ENCODE data around the gene EID2.

Gene EID2

DNA sequence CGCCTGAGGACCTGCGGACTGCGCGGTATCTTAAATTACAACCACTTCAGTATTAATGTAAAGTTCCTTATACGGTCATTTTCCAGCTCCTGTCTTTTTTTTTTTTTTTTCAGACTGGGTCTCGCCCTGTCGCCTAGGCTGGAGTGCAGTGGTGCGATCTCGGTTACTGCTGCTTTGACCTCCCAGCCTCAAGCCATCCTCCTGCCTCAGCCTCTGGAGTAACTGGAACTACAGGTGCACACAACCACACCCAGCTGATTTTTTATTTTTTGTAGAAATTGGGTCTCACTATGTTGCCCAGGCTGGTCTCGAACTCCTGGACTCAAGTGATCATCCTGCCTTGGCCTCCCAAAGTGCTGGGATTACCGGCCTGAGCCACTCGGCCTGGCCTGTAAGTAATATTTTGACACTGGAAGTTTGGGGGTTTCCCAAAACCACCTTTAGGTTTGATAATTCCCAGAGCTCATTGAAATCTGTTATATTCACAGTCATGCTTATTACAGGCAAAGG, 6.9 kb downstream of the EID2 start:
- no peak for DNase-seq

DNA sequence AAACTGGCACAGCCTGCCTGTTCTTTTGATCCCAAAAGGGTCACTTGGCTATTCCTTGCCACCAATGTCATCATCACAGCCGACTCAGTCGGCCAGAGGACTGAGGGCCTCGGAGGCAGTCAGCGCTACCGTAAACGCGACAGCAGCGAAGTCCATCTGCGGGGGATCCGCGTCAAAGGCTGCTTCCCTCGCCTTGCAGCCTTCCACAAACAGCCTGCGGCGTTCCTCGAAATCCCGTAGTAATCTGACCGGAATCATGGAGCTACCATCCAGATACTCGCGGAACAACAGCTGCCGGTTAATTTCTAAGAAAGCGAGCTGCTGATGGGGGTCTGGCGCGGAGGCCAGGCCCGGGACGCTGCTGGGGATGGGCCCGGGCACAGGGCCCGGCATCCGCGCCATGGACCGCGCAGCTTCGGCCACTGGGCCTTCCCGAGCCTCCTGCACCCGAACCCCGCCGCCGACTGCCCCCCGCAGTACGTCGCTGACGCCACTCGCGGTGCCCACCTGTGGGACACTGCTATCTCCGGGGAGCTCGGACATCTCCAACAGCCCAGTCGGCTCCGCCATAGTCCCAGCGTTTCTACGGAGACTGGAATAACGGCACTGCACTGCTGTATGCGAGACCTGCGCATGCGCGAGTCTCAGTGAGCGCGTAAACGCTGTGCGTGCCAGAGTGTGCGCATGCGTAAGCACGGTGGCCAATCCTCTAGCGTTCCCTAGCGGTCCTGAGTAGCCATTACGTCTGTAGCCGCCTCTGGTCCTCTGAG, 7.5 kb downstream of the EID2 start, which contains the start of gene EID2B:
Gene EID2B, minus strand, starts transcription at position 620 of the 770 bp plus-strand sequence. Its CDS starts 50 bp downstream, at position 570.
- peak; percentile 93 for DNase-seq

DNA sequence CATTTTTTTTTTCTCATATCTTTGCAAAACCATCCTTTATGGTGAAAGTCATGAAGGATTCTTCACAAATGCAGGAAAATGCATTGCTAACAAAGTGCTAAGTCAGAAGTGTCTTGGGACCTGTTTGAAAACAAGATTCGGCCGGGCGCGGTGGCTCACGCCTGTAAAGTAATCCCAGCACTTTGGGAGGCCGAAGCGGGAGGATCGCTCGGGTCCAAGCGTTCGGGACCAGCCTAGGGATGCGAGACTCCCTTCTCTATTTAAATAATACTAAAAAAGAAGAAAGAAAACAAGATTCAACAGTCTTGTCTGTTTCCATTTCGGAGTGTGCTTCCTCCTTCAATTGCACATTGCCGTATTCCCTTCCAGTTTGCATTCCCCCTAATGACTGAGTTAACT, 8.1 kb downstream of the EID2 start:
- DNase-seq: no peak

DNA sequence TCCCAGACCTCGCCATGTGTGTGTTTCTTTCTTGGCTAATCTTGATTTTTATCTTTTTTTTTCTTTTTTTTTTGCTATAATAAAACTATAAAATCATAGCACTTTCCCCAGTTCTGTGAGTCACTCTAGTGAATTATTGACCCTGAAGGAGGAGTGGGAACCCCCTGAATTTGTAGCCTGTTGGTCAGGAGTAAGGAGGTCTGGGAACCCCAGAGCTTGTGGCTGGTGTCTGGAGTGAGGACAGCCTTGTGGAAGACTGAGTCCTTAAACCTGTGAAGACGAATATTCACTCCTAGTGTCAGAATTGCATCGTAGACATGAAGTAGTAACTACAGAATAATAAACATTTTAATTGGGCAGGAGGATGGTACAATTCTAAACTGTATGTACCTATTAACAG, 14.8 kb downstream of the EID2 start:
- DNase-seq: no peak

DNA sequence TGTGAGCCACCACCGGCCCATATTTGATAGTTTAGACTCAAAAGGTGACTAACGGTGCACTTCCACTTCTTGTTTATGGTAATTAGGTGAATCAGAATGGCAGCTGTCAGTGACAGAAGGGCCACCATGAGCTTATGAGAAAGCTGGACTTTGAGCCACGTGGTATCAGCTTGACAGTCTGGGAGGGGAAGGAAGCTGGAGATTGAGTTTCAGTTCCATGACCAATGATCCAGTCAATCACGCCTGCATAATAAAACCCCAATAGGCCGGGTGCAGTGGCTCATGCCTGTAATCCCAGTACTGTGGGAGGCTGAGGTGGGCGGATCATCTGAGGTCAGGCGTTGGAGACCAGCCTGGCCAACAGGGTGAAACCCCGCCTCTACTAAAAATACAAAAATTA, 15.5 kb downstream of the EID2 start:
- no peak for DNase-seq

DNA sequence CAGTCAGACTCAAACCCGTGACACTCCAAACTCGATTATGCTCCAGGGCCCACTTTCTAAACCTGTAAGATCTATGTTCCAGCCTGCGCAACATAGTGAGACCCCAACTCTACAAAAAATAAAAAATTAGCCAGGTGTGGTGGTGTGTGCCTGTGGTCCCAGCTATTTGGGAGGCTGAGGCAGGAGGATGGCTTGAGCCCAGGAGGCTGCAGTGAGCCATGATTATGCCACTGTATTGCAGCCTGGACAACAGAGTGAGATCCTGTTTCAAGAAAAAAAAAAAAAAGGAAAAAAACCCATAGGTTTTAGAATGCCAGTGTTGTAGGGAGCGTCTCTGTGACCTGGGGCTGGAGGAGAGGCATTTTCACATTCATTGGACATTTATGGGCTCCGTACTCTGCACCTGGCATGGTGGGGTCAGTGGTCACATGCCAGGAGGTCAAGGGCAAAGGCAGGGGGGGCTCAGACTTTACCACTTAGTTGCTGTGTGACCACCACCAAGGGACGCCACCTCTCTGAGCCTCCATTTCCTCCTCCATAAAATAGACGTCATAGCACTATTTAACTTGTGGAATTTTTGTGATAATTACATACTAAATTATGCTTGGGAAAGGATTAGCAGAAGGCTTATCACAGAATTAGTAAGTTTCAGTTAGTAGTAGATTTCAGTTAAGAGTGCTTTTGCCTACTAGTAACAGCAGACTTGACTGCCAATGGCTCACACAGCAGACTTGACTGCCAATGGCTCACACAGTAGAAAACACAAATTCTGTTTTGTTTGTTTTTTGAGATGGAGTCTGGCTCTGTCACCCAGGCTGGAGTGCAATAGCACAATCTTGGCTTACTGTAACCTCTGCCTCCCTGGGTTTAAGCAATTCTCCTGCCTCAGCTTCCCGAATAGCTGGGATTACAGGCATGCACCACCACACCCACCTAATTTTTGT, 19.1 kb downstream of the EID2 start:
- no peak for DNase-seq

DNA sequence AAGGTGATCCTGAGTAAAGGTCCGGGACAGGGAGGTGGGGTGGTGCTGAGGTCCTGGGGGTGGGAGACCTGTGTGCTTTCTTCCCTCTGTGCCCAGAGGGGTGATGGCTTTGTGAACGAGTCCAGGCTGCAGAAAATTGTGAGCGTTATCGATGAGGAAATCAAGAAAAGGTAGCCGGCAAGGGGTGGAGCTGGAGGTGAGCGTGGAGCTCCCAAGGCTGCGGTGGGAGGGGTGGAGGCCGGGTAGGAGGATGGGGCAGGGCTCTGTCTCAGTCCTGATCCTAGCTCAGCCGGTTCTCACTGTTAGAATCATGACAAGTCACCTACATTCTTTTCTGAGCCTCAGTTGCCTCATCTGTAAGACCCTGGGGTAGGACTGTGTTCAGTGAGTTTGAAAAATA, 21.0 kb downstream of the EID2 start:
- no peak for DNase-seq

DNA sequence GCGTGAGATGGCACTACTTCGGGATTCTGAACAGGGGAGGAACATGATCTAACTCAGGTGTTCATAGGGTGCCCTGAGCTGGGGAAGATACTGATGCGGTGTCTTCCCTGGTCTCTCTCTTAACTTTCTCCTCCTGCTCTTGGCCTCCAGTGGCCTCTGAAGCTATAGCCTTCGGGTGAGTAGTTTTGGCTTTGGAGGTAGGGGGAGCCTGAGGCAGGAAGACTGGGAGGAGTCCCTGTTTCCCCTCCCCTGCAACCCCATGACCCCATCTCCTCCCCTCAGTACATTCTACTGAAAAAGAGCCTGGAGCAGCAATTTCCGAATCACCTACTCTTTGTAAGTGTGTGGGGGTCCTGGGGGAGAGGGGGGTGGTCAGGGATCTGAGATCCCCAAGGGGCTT, 21.5 kb downstream of the EID2 start:
- DNase-seq: no peak

DNA sequence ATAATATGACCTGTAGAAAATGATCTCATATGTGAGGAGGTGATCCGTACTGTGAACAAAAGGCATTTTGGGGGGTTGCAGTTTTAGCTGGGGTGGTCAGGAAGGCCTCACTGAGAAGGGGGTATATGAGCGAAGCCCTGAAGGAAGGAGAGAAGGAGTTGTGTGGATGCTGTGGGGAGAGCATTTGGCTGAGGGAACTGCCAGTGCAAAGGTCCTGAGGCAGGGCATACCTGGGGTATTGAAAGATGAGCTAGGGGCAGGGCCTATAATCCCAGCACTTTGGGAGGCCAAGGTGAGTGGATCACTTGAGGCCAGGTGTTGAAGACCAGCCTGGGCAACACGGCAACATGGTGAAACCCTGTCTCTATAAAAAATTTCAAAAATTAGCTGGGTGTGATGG, 22.5 kb downstream of the EID2 start:
- DNase-seq: no peak

DNA sequence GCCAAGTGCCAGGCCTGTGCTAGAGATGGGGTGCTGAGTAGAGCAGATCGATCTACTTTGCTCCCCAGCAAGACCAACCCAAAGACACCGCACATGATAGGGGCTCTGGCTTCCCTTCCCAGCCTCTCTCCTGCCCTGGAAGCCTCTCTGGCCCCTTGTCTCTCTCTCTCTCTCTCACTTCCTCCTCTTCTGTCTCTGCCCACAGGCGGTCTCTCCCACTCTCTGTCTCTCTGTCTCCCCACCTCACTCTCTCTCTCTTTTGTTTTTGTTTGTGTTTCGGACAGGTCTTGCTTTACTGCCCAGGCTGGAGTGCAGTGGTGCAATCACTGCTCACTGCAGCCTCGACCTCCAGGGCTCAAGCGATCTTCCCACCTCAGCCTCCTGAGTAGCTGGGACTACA, 23.7 kb downstream of the EID2 start:
- no peak for DNase-seq

DNA sequence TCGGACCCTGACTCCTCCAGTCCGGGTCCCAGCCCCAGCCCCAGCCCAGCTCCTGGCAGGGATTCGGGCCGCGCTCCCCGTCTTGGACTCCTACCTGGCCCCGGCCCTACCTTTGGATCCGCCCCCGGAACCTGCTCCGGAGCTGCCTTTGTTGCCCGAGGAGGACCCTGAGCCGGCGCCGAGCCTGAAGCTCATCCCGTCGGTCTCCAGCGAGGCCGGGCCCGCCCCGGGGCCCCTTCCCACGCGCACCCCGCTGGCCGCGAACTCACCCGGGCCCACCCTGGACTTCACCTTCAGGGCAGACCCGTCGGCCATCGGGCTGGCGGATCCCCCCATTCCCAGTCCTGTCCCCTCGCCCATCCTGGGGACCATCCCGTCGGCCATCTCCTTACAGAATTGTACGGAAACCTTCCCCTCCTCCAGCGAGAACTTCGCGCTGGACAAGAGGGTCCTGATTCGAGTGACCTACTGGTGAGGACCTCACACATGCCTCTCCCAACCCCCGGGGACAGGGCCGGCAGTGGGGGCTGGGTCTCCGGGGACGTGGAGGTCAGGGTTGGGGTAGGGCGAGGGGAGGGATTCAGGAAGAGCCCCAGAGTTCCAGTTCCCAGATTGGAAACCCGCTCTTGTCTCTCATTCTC, 24.3 kb downstream of the EID2 start:
- DNase-seq: no peak

DNA sequence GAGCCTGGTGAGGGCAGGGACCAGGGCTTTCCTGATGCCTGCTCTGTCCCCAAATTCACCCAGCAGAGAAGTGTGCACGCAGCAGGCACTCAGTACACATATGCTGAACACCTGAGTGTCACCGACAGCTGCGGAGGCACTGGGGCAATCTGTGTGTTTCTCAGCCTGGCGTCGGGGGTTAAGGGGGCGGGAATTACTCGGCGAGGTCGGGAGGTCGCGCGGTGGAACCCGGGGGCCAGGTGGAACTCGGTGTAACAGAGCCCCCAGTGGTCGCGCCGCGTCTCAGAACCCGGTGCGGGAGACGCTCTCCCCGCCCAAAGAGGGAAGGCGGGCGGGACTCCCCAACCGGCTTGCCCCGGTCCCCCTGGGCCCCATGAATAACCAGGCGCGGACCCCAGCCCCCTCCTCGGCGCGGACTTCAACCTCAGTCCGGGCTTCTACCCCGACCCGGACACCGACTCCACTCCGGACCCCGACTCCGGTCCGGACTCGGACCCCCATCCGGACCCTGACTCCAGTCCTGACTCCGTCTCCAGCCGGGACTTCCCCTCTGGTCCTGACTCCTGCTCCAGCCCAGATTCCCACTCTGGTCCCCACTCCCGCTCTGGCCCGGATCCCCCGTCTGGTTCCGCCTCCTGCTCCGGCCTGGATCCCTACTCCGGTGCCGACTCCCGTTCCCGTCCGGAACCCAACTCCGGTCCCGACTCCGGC, 25.0 kb downstream of the EID2 start, which contains the start of gene SELENOV:
Gene SELENOV, plus strand, starts transcription at position 300 of the 711 bp plus-strand sequence. Its CDS starts 74 bp downstream, at position 374.
- DNase-seq: no peak

DNA sequence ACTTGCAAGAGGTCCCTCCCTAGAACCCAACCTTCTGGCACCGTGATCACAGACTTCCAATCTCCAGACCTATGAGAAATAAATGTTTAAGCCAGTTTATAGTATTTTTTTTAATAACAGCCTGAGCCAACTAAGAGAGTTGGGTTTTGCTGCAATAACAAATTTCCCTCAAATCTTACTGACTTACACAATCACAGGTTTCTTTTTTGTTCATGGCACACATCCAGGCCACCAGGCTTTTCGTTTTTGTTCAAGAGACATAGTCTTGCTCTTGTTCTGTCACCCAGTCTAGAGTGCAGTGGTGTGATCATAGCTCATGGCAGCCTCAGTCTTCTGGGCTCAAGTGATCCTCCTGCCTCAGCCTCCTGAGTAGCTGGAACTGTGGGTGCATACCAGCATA, 27.0 kb downstream of the EID2 start:
- DNase-seq: no peak

DNA sequence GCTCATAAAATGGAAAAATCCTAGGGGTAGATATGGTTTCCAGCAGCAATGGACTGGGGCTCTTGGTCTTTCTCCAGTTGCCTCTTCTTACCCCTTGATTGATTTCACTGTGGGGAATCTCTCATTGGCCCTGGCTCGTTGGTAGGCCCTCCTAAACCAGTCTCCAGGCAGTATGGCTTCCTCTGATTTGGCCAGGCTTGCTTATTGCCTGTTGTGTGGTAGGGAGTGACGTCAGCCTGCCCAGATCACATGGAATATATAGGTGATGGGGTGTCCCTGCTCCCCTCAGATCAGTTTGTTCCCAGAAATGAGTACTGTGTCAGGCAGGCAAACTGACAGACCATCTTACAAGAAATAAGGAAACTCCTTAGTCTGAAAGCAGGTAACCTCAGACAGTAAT, 30.7 kb downstream of the EID2 start:
- DNase-seq: no peak

DNA sequence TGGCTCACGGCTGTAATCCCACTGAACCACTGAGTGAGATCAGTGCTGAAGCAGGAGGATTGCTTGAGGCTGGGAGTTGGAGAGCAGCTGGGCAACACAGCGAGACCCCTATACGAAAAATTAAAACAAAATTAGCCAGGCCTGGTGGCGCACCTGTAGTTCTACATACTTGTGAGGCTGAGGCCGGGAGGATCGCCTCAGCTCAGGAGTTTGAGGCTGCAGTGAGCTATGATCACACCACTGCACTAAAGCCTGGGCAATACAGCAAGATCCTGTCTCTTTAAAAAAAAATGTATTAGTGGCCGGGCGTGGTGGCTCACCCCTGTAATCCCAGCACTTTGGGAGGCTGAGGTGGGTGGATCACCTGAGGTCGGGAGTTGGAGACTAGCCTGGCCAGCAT, 31.3 kb downstream of the EID2 start:
- DNase-seq: no peak

DNA sequence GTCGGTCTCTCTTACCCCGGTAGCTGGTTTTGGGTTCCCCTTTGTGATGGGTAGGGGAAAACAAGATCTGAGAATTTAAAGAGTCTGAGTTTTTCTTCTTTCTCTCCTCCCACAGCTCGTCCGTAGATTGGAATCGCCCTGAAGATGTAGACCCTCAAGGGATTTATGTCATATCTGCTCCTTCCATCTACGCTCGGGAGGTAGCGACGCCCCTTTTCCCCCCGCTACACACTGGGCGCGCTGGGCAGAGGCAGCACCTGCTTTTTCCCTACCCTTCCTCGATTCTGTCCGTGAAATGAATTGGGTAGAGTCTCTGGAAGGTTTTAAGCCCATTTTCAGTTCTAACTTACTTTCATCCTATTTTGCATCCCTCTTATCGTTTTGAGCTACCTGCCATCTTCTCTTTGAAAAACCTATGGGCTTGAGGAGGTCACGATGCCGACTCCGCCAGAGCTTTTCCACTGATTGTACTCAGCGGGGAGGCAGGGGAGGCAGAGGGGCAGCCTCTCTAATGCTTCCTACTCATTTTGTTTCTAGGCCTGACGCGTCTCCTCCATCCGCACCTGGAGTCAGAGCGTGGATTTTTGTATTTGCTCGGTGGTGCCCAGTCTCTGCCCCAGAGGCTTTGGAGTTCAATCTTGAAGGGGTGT, 32.1 kb downstream of the EID2 start:
- DNase-seq: no peak

DNA sequence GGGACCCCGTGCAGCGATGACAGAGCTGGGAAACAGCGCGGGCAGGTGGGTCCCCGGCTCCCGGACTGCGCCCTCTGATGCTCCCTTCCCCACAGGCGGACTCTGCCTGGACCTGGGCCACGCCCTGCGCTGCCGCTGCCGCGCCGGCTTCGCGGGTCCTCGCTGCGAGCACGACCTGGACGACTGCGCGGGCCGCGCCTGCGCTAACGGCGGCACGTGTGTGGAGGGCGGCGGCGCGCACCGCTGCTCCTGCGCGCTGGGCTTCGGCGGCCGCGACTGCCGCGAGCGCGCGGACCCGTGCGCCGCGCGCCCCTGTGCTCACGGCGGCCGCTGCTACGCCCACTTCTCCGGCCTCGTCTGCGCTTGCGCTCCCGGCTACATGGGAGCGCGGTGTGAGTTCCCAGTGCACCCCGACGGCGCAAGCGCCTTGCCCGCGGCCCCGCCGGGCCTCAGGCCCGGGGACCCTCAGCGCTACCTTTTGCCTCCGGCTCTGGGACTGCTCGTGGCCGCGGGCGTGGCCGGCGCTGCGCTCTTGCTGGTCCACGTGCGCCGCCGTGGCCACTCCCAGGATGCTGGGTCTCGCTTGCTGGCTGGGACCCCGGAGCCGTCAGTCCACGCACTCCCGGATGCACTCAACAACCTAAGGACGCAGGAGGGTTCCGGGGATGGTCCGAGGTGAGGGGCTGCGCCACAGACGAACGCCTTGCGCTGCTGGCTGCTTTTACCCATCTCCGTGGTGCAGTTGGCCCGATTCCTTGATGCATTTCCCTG, 32.8 kb downstream of the EID2 start:
- DNase-seq: peak; percentile 66 to 71

DNA sequence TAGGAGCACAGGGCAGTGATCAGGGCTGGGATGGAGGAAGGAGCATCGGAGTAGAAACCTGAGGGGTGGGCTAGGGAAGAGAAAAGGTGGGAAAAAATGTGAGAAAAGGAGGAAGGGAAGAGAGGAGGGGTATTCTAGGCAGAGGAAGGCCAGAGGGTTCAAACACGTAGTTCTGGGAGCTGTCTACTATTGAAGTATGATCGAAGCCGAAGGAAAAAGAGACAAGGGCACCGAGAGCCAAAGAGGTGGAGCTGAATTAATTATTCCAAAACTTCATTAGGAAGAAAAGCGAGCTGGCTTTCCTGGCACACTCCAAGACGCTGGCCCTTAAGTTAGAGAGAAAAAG, 33.4 kb downstream of the EID2 start:
- no peak for DNase-seq

DNA sequence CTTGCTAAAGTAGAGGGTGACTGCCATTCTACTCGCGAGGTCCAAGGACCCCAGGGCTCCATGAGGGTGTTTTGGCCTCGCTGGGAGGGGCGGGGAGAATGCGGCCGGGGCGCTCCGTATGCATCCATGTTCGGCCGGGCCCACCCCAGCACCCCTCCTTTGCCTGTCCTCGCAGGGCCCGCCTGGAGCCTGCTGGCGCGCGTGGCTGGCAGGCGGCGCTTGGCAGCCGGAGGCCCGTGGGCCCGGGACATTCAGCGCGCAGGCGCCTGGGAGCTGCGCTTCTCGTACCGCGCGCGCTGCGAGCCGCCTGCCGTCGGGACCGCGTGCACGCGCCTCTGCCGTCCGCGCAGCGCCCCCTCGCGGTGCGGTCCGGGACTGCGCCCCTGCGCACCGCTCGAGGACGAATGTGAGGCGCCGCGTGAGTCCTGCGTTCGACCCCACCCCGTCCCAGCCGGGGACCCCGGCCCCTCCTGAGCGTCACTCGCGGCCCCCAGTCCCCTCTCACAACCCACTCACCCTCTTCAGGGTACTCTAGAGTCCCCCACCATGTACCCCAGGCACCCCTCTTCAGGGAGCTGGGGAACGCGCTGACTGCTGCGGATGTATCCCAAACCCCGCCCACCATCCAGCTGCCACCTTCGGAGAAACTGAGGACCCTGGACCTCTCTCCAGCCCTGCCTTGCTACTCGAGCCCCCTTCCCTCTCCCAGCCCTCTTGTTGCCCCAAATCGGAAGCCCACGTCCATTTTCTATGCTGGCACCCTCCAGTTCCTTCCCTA, 37.1 kb downstream of the EID2 start:
- peak; percentile 74 to 77 for DNase-seq

DNA sequence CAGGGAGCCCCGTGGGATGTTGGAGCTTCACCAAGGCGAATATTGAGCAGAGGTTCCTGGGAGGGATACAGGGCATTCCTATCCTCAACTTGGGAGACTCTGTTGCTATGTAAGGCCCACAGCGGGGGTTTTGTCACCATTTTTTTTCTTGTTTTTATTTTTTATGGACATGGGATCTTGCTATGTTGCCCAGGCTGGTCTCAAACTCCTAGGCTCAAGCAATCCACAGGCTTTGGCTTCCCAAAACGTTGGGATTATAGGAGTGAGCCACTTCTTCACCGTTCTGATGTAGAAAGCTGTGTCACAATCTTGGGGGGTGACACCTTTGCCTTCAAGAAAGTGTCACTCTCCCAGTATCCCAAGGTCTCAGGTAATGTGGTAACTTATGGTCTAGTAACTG, 38.6 kb downstream of the EID2 start:
- DNase-seq: no peak
